NCI-H2029 treated with DMSO at 0.1 percent for 48 hours (cell line): ENCODE results near the gene LRP1.

Source experiments
- DNase-seq: peaks from one replicate; lab custom pipeline; 2025; lab: John Stamatoyannopoulos, UW

LRP1 gene

DNA sequence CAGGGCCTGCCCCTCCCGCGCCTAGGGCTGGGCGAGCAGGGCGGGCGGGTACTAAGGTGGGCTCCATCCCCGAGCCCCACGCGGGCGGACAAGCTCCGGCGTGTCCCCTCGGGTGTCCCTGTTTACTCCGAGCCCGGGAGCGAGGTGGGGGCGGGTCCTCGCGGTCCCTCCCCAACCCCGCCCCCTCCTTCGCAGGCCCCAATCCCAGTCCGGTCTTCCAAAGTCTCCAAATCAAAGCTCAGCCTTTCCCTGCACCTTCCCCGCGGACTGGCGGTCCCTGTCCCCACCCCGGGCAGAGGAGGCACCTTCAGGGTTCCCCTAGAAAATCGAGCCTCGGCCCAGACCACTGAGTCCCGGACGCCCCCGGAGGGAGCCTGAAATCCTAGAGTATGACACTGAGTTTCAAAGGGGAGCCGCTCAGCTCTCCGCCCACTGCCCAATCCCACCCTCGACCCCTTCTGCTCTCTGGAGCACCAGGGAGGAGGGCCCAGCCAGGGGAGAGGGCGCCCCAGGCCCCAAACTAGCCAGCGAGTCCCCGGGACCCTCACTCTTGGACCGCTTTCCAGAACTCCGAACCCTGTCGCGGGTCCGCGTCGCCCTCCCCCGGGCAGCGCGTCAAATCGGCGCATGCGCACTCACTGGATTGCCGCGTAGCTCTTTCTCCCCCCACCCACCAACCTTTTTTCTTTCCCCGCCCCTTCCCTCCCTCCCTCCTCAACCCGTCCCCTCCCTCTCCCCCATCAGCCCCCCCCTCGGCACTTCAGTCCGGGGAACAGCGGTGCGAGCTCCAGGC, at the start of gene LRP1:
LRP1 (plus strand) TSS at position 758 of the 793 bp plus-strand sequence. CDS start 482 bp downstream, outside the sequence.
- DNase-seq: peak; percentile 50

DNA sequence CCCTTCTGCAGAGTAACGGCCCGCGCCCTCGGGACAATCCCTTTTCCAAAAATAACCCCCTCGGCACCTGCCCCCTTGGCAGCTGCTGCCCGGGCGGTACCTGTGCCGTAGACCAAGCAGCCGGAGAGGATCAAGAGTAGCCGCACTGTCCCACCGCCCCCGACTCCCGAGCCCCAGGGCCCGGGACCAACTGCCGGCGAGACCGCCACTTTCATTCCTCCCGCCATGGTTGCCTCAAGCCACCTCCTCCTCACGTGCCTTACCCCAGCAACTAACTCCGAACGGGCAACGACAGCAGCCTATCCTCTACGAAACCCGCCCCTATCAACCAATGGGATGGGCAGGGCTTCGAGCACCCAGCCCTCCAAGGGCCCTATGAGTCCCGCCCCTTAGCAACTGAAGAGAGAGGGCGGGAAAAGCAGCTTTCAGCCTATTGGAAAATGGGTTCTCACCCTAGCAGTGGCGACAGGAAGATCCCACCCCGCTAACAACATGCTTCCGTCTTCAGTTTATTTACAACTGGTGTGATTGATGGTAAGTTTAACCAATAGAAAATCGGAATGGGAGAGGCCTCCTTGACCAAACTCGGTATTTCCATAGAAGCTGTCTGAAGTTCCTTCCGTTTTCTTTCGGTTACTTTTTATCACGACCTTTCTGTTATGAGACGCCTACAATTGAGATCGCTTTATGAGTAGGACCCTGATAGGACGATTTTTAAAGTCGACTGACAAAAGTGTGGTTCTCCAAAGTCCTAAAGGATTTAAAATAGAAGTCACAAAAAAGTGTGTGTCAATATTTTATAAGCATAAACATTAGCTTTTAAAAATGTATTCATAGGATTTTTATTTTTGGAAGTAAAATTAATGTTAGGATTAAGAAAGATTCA, 49.5 kb upstream of the LRP1 start, which contains the start of gene NEMP1:
NEMP1 (minus strand) TSS at position 273 of the 886 bp plus-strand sequence; CDS start at position 227, 46 bp downstream.
- peak; percentile 99 for DNase-seq

DNA sequence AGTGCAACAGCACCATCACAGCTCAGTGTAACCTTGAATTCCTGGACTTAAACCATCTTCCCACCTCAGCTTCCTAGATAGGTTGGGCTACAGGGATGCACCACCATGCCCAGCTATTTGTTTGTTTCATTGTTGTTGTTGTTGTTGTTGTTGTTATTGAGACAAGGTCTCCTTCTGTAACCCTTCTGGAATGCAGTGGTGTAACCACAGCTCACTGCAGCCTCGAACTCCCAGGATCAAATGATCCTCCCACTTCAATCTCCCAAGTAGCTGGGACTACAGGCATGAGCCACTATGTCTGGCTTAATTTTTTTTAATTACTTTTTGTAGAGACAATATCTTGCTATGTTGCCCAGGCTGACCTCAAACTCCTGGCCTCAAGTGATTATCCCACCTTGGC, 48.5 kb upstream of the LRP1 start:
- no peak for DNase-seq

DNA sequence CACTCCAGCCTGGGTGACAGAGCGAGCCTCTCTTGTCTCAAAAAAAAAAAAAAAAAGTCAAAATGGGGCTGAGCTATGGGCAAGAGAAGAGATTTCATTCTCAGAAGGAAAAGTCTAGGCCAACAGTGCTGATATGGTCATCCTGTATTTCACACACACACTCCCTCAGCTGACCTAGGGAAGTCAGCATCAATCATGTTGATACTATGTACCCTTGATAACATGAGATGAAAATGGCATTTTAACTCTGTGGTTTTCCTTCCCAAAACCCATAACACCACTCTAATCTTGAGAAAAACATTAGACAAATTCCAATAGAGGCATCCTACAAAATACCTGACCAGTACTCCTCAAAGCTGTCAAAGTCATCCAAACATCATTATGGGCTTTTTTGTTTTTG, 47.4 kb upstream of the LRP1 start:
- DNase-seq: no peak

DNA sequence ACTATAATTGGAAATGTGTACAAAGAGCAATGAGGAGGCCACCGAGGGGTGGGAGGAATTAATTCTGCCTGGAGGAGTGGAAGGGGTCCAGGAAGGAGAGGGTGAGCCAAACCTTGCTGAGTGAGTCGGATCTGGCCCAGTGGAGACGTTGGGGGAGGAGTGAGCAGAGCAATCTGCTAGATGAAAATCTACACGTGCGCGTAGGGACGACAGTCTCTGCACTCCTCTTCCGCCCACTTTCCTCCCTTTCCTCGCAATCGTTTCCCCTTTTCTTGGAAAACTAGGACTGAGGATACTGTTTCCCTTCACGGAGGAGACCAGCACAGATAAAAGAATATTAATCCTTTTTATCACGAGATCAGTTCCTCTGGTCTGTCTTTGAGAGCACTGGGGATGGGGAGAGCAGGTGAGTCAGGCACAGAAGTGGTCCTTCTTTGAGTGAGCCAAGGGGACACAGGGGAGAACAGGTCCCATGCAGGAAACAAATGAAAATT, 42.2 kb upstream of the LRP1 start:
- no peak for DNase-seq

DNA sequence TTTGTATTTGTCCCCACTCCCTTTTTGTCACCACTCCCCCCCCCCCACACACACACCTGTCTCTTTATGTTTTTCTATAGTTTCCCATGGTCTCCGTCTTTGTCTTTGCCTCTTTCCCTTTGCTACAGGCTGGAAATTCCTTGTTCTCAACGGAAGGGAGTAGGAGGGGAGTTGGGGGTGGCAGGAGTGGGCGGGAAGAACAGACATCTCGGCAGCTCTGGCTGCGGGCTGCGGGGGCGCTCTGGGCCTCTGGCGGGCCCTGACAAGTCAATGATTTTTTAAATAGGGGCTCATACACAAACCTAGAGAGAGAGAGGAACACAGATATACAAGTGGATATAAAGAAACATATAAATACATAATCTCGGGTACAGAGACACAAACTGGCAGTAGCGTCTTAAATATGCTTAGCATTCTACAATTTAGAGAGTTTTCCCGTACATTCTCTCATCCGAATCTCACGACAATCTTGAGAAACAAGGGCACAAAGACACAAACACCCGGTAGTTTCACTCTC, 41.7 kb upstream of the LRP1 start:
- DNase-seq: no peak

DNA sequence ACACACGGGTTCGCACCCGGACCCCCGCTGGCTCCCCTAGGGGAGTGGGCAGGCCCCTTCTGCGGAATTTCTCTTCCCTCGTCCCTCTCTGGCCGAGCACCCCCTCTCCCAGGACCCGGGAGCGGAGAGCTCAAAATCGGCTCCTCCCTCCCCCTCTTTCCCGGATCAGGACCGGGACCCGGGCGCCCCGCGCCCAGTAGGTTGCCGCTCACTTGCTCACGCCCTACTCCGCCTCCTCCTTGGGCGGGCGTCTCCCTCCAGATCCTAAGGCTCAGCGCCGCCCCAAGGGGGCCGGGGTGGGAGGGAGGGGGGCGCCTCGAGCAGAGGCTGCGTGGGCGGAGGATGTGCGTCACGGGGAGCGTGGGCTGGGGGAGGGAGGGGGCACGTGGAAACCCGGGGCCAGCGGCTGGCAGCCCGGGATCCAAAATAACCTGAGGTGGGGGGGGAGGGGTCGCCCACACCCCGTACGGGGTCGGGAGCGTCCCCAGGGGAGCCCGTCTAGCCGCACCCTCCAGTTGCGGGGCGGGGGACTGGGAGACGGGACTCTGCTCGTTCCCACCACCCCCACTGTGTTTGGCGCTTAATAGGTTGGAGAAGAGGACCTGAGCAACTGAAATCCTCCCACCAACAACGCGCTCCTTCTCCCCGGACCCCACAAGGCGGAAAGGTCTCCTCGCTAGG, 41.1 kb upstream of the LRP1 start:
- no peak for DNase-seq

DNA sequence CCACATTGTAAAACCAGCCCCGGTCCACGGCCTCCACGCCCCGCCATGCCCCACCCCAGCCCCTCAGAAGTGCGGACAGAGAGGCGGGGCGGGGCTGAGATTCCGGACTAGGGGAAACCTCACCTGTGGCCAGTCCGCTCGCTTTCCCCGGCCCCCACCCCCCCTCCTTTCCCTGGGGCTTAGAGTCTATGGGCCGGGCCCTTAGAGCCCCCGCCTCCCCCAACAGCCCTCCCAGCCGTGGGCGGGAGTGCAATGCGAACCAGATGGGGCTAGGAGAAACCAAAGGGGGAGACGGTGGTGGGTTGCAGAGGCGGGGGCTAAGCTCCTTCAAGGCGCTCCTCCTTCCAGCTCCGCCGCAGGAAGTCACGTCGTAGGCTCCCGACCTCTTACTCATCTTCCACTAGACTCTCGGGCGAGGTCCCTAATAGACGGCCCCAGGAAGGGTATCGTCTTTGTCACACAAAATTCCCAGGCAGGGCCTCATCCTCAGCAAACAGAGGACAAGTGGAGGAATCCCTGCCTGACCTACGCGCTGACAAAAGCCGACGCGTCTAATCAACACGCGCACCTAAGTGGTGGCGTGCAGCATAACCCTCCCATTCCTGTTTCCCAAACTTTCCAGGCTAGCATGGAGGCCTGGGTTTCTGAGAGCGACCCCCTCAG, 40.5 kb upstream of the LRP1 start:
- no peak for DNase-seq

DNA sequence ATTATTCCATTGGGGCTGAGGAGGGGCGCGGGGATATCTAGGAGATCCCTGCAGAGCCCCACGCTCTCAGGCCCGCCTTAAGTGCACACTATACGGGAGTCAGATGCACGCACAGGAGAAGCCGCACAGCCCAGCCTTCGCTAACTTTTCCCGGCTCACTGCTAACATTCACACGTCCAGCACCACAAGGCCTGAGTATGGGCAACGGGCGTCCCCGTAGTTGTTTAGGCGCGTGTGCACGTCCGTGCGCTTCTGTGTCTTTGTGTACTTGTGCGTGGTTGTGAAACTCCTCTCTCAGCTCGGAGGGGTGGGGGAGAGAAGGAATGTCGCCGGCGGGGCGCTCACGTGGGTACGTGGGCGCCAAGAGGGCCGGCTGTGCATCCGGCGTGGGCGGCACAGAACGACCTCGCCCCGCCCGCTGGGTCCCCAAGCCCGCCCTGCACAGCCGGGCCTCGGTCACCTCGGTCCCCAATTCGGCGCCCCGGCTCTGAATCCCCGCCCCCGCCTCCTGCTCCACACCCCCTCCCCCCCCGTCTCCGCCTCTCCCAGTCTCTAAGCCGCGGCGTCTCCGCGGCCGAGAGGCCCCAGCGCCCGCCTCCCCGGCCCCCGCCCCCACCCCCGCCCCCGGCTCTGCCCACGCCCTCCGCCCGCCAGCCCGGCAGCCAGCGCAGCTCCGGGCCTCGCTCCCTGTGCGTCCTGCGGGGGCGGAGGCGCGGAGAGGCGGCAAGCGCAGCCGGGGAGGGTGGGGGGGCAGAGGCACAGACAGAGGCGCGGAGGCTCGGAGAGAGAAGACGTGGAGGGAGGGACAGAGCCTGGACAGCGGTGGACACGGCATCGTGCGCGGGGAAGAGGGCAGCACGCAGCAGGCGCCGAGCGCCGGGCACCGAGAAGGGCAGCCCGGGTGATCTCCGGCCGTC, 39.7 kb upstream of the LRP1 start, which contains the start of gene NAB2:
NAB2 (plus strand) TSS at position 761 of the 917 bp plus-strand sequence. CDS start 158 bp downstream, outside the sequence.
- peak; percentile 60 for DNase-seq

DNA sequence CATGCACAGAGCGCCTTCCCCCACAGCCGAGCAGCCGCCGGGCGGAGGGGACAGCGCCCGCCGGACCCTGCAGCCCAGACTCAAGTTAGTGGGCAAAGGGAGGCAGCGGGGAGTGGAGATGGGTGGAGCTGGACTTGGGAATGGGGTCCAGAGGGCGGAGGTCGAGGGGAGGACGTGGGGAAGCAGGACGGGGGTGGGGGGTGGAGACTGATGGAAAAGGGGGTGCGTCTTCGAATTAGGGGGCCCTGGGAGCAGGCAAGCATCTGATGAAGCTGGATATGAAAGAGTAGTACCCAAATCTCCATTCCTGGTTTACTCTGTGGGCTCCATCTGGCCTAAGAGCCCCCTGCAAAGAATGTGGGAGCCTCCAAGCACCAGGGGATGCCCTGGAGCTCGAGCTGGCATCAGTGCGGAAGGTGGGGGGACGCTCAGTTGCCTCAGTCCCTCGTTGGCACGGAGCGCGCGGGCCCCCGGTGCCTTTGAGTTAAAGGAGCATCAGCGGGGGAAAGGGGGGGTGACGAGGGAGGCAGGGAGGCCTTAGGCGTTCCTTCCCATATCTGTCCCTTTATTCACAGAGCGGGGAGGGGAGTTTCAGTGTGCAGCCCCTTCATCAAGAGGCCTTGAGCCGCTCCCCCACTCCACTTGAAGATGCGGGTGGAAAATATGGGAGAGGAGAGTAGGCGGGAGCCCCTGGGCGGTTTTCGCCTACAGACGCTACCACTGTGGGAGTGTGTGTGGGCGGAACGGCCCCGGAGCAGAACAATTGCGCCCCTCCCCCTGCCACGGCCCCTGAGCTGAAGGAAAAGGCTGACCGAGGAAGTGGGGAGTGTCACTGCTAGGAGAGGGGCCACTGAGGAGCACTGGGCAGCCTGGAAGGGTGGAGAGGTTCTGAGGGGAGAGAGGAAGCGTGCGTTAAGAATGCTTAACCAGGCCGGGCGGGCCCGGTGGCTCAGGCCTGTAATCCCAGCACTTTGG, 38.7 kb upstream of the LRP1 start:
- DNase-seq: no peak

DNA sequence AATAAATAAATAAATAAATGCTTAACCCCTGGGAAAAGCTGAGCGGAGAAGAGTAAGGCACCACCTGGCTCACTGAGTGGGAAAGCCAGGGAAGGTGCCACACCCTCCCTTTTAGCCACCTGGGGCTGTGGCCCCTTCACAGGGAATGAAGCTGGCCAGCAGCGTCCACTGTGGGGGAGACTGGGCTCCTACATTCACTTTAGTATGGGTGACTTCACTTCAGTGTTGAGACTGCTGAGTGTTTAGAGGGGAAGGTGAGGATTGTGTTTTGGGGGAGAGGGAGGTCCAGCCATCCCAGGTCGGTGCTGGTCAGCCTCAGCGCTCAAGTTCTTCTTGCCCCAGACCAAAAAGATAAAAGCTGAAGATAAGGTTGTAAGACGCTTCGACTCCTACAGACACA, 37.8 kb upstream of the LRP1 start:
- no peak for DNase-seq

DNA sequence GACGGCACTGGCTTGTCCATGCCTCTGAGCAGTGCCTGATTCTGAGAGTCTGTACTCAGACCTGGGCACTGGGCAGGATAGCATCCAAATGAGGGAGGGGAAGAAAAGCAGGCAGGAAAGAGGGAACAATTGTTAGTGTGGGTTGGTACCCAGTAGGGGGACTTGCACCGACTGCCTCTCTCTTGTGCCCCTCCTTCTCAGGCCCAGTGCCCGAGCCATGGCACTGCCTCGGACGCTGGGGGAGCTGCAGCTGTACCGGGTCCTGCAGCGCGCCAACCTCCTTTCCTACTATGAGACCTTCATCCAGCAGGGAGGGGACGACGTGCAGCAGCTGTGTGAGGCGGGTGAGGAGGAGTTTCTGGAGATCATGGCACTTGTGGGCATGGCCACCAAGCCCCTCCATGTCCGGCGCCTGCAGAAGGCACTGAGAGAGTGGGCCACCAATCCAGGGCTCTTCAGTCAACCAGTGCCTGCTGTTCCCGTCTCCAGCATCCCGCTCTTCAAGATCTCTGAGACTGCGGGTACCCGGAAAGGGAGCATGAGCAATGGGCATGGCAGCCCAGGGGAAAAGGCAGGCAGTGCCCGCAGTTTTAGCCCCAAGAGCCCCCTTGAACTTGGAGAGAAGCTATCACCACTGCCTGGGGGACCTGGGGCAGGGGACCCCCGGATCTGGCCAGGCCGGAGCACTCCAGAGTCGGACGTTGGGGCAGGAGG, 37.2 kb upstream of the LRP1 start:
- DNase-seq: no peak

DNA sequence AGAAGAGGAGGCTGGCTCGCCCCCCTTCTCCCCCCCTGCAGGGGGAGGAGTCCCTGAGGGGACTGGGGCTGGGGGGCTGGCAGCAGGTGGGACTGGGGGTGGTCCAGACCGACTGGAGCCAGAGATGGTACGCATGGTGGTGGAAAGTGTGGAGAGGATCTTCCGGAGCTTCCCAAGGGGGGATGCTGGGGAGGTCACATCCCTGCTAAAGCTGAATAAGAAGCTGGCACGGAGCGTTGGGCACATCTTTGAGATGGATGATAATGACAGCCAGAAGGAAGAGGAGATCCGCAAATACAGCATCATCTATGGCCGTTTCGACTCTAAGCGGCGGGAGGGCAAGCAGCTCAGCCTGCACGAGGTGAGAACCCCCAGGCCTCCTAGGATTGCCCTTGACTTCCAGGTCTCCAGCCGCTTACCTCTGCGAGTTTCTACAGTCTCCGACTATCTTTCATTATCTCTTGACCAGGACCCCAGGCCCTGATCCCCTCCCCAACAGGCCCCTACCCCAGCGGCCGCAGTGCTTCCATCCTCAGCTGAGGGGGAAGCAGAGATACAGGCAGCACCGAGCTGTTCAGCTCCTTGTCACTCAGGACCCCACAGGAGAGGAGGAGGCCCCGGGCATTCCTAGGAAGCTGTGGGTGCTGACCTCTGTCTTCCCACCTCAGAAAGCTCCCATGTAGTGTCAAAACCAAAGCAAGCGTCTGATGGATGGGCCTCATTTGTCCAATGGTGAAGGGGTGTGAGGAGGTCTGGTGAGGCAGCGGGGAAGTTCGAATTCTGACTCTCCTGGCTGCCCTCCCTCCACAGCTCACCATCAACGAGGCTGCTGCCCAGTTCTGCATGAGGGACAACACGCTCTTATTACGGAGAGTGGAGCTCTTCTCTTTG, 36.4 kb upstream of the LRP1 start:
- no peak for DNase-seq

DNA sequence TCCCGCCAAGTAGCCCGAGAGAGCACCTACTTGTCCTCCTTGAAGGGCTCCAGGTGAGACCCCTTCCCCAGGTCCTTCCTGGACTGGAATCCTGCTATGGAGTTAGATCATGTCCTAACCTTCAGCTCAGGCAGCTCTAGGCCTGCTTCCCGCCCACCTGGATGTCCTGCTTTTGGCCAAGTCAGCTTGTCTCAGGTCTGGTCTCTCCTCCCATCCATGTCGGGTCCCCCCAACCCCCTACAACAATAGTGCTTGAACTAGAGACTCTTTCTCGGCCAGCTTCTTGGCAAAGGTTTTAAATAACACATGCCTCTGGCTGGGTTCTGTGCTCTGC, 35.8 kb upstream of the LRP1 start:
- no peak for DNase-seq

DNA sequence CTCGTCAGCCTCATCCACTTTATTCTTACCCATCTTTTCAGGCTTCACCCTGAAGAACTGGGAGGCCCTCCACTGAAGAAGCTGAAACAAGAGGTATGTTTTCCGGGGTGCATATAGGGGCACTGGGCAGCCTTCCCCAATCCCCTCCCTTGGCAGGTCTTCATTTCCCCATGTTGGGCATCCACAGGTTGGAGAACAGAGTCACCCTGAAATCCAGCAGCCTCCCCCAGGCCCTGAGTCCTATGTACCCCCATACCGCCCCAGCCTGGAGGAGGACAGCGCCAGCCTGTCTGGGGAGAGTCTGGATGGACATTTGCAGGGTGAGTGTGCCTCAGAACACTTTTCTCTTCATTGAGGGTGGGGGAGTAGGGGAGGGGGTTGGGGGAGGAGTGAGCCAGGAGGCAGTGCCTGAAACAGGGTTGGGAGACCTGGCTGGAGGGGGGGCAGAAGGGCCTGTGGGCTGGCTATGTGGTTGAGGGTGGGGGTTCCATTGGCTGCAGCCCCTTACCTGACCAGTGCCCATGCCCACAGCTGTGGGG, 35.3 kb upstream of the LRP1 start:
- DNase-seq: no peak

DNA sequence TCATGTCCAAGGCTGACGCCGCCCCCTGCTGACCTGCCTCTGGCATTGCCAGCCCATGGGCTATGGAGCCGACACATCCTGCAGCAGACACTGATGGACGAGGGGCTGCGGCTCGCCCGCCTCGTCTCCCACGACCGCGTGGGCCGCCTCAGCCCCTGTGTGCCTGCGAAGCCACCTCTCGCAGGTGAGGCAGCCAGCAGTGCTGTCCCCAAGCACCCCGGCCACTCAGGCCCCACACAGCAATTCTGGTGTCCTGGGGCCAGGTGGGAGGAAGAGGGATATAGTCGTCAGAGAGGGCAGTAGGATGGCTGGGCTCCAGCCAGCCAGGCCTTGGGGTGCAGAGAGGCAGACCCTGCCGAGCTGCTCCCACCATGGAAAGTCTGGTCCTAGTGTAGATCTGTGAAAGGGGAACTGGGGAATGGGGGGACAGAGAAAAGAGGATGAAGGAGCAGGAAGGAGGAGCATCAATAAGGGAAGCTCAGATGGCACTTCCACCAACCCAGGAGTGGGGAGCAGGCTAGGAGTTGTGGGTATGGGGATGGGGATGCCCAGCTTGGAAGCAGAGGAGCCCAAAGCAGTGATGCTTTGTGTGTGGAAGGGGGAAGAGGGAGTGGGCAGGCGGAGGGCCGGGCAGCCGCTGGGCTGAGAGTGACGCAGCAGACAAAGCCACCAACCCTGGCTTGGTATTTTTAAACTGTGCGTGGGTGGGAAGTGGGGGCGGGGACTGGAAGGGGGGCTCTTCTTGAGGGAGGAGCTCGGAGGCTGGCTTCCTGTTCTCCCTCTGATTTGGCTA, 34.7 kb upstream of the LRP1 start:
- DNase-seq: no peak
